Gastrocnemius medialis (tissue), 4 donors: ENCODE results near the gene PYGB. TPM values are rescaled to one million over a fixed set of nuclear protein-coding genes. Genes with fewer than 3 reads are reported as not detected.

Source experiments
- ATAC-seq, 2 donors: fragments of 150-250 bp; one replicate each; pipeline ENCODE4 v1.9.1; 2016
- DNase-seq, 2 donors: peaks; one replicate each; pipeline ENCODE4 v3.0.0-alpha.2; 2019
- H3K27ac ChIP-seq, 4 donors: fragments of 200-600 bp; sonication (generic); 1 replicate in 1 of 4; 2 replicates in 3 of 4; pipeline ENCODE4 v1.5.1; 2016 to 2018; ENCODE audit warnings: mild to moderate bottlenecking in 2 of 4, moderate library complexity in 1 of 4
- H3K27me3 ChIP-seq, 3 donors: fragments of 200-600 bp; sonication (generic) in 2 of 3; 1 replicate in 1 of 3; 2 replicates in 2 of 3; pipeline versions ENCODE4 v1.5.1 to v1.6.0; 2016 to 2019; ENCODE audit warnings: mild to moderate bottlenecking in 1 of 3, moderate library complexity in 1 of 3
- H3K36me3 ChIP-seq, 2 donors: fragments of 200-600 bp; sonication (generic) in 1 of 2; one replicate each; pipeline ENCODE4 v1.5.1; 2017 to 2018
- H3K4me1 ChIP-seq, 2 donors: fragments of 200-600 bp; sonication (generic) in 1 of 2; one replicate each; pipeline ENCODE4 v1.5.1; 2016 to 2017; ENCODE audit warnings: mild to moderate bottlenecking in 2 of 2
- H3K4me3 ChIP-seq, 4 donors: fragments of 200-600 bp; sonication (generic) in 3 of 4; 1 replicate in 1 of 4; 2 replicates in 3 of 4; pipeline ENCODE4 v1.5.1; 2016 to 2019; ENCODE audit warnings: mild to moderate bottlenecking in 2 of 4
- H3K9me3 ChIP-seq, 3 donors: fragments of 200-600 bp; sonication (generic) in 2 of 3; 1 replicate in 1 of 3; 2 replicates in 2 of 3; pipeline ENCODE4 v1.5.1; 2016 to 2019
- CTCF ChIP-seq, 5 experiments: fragments of 450-650 bp in 3 of 5; fragments of 200-600 bp in 2 of 5; sonication (generic) in 2 of 5; IDR thresholded peaks in 4 of 5; conservative IDR thresholded peaks in 1 of 5; 1 replicate in 4 of 5; 2 replicates in 1 of 5; pipeline ENCODE4 v1.5.1; 2016 to 2019; ENCODE audit warnings: antibody characterized with exemption in 5 of 5, mild to moderate bottlenecking in 3 of 5, moderate library complexity in 3 of 5
- POLR2A ChIP-seq, 2 donors: fragments of 450-650 bp; IDR thresholded peaks; one replicate each; pipeline ENCODE4 v1.6.1; 2017; ENCODE audit warnings: antibody characterized with exemption in 2 of 2, mild to moderate bottlenecking in 2 of 2, moderate library complexity in 2 of 2
- in situ Hi-C, 4 donors: fragments of 200-750 bp; cut with MboI; loops; one replicate each; pipeline versions ENCODE4 v1.15.0 to v1.8.0; 2017; ENCODE audit warnings: low sequenced_read_pairs in 4 of 4
- intact Hi-C: fragments of 100-400 bp; cut with DNase I; formaldehyde crosslinking; loops from one replicate; pipeline ENCODE4 v1.15.1; 2023; ENCODE audit warnings: low total_unique reads
- total RNA-seq, 4 donors: library from RNA; depleted of rRNA; stranded (reverse); fragments of >200 nt; gene quantifications; one replicate each; pipeline versions ENCODE4 v1.1.0 to v1.2.3, GENCODE V29; 2016

Gene PYGB
- total RNA-seq, 4 donors from 2014 or later: 13.6 to 50.7 (median 27.0) TPM

- in situ Hi-C loops: loop anchor here in 2 of 4 donors (25.0 kb wide), 2 partner anchors 115 to 285 kb away; partner anchors contain the start of genes ABHD12 (in 1 of the 2) and APMAP (in 1 of the 2)
- ATAC-seq: peak in 1 of 2 donors; percentile 24
Measured at GRCh38 chr20:25272223-25273000, 24.5 kb downstream of the PYGB start.

GRCh38 chr20:25273046-25273445 is 25.2 kb downstream of the PYGB start:
- Histone ChIP-seq H3K9me3 (no peaks in the 10 kb centered on the region), H3K4me1 (peaks cover 32 to 56% of the 10 kb centered on the region in 2 donors), H3K4me3 (peak overlapping the region in 3 of 4 donors; percentile 6 to 32 (median 23)), H3K27me3 (no peaks in the 10 kb centered on the region), H3K36me3 (peaks cover 0 to 25% of the 10 kb centered on the region in 2 donors), H3K27ac (peak overlapping the region; percentile 81 to 89 (median 86))
- intact Hi-C loops: no loop called here
- DNase-seq (no peak), ATAC-seq (peak; percentile 7 to 17)
- in situ Hi-C loops: loop anchor here in 2 of 4 donors (25.0 kb wide), 2 partner anchors 114 to 286 kb away; partner anchors contain the start of genes ABHD12 (in 1 of the 2) and APMAP (in 1 of the 2)
- no peak for TF ChIP-seq CTCF (IDR thresholded peaks at IDR 0.05 in 4 of 5, conservative IDR thresholded peaks at IDR 0.05 in 1 of 5)
- TF ChIP-seq POLR2A (IDR thresholded peaks at IDR 0.05): no peak

More at GRCh38 chr20:25272223-25273000, 24.5 kb downstream of the PYGB start:
- peaks cover 32 to 52% of the 10 kb centered on the region in 2 donors for H3K4me1 ChIP-seq
- no peaks in the 10 kb centered on the region for H3K27me3 ChIP-seq
- DNase-seq: peak in 1 of 2 donors; percentile 67
- H3K9me3 ChIP-seq: no peaks in the 10 kb centered on the region
- peak overlapping the region; percentile 81 to 89 (median 86) for H3K27ac ChIP-seq
- peak overlapping the region in 1 of 4 donors; percentile 32 for H3K4me3 ChIP-seq
- intact Hi-C loops: no loop called here
- peaks cover 0 to 21% of the 10 kb centered on the region in 2 donors for H3K36me3 ChIP-seq
- TF ChIP-seq CTCF (IDR thresholded peaks at IDR 0.05 in 4 of 5, conservative IDR thresholded peaks at IDR 0.05 in 1 of 5) (no peak), POLR2A (IDR thresholded peaks at IDR 0.05) (no peak)

GRCh38 chr20:25273541-25274358 is 25.9 kb downstream of the PYGB start:
- TF ChIP-seq CTCF (IDR thresholded peaks at IDR 0.05 in 4 of 5, conservative IDR thresholded peaks at IDR 0.05 in 1 of 5) (no peak), POLR2A (IDR thresholded peaks at IDR 0.05) (peak in 1 of 2 donors; percentile 16)
- in situ Hi-C loops: loop anchor here in 2 of 4 donors (25.0 kb wide), 2 partner anchors 114 to 286 kb away; partner anchors contain the start of genes ABHD12 (in 1 of the 2) and APMAP (in 1 of the 2)
- ATAC-seq: peak; percentile 78 to 86

GRCh38 chr20:25274481-25274880 is 26.6 kb downstream of the PYGB start:
- Histone ChIP-seq H3K4me1 (peaks cover 32 to 56% of the 10 kb centered on the region in 2 donors), H3K36me3 (peaks cover 0 to 26% of the 10 kb centered on the region in 2 donors), H3K27ac (peak overlapping the region; percentile 81 to 89 (median 86)), H3K27me3 (no peaks in the 10 kb centered on the region), H3K9me3 (no peaks in the 10 kb centered on the region), H3K4me3 (peak overlapping the region in 2 of 4 donors; percentile 3 to 23)
- peak in 1 of 2 donors; percentile 5 for ATAC-seq
- in situ Hi-C loops (loop anchor here in 2 of 4 donors (25.0 kb wide), 2 partner anchors 113 to 287 kb away; partner anchors contain the start of genes ABHD12 (in 1 of the 2) and APMAP (in 1 of the 2)), intact Hi-C loops (no loop called here)
- no peak for TF ChIP-seq CTCF (IDR thresholded peaks at IDR 0.05 in 4 of 5, conservative IDR thresholded peaks at IDR 0.05 in 1 of 5)
- no peak for TF ChIP-seq POLR2A (IDR thresholded peaks at IDR 0.05)
- DNase-seq: peak; percentile 35 to 42

More at GRCh38 chr20:25273541-25274358, 25.9 kb downstream of the PYGB start:
- peak; percentile 82 to 88 for DNase-seq
- Histone ChIP-seq H3K27ac (peak overlapping the region; percentile 81 to 89 (median 86)), H3K27me3 (no peaks in the 10 kb centered on the region), H3K4me1 (peaks cover 32 to 56% of the 10 kb centered on the region in 2 donors), H3K9me3 (no peaks in the 10 kb centered on the region), H3K36me3 (peaks cover 0 to 25% of the 10 kb centered on the region in 2 donors), H3K4me3 (peak overlapping the region; percentile 12 to 32 (median 26))
- intact Hi-C loops: no loop called here
